Smooth muscle cell (in vitro differentiated cells): ENCODE results near the gene ABCC9. TPM values are rescaled to one million over a fixed set of nuclear protein-coding genes. Genes with fewer than 3 reads are reported as not detected.

ENCODE experiments used
- DNase-seq: peaks from one replicate; lab custom pipeline; 2025; ENCODE audit not compliant: unreplicated experiment; lab: John Stamatoyannopoulos, UW
- H2AFZ ChIP-seq: fragments of 200-600 bp; sonication (generic); 2 replicates; pipeline ENCODE4 v1.6.0; 2016; ENCODE audit warnings: antibody characterized with exemption, low read depth, mild to moderate bottlenecking
- H3F3A ChIP-seq: fragments of 200-600 bp; sonication (generic); 2 replicates; pipeline ENCODE4 v1.6.0; 2017; ENCODE audit warnings: antibody characterized with exemption, low read depth
- H3K27ac ChIP-seq: fragments of 200-600 bp; sonication (generic); 2 replicates; pipeline ENCODE4 v1.5.1; 2016; ENCODE audit warnings: low read depth, mild to moderate bottlenecking
- H3K27me3 ChIP-seq: fragments of 200-600 bp; sonication (generic); 2 replicates; pipeline ENCODE4 v1.6.1; 2016; ENCODE audit warnings: low read depth, mild to moderate bottlenecking
- H3K36me3 ChIP-seq: fragments of 200-600 bp; sonication (generic); 2 replicates; pipeline ENCODE4 v1.5.1; 2016; ENCODE audit warnings: low read depth
- H3K4me1 ChIP-seq: fragments of 200-600 bp; sonication (generic); 2 replicates; pipeline ENCODE4 v1.5.1; 2016; ENCODE audit warnings: low read depth
- H3K4me2 ChIP-seq: fragments of 200-600 bp; sonication (generic); 2 replicates; pipeline ENCODE4 v1.6.0; 2016; ENCODE audit warnings: mild to moderate bottlenecking
- H3K4me3 ChIP-seq: fragments of 200-600 bp; sonication (generic); 2 replicates; pipeline ENCODE4 v1.5.1; 2016; ENCODE audit warnings: mild to moderate bottlenecking
- H3K79me2 ChIP-seq: fragments of 200-600 bp; sonication (generic); 2 replicates; pipeline ENCODE4 v1.6.0; 2016; ENCODE audit warnings: low read depth, mild to moderate bottlenecking
- H3K9ac ChIP-seq: fragments of 200-600 bp; sonication (generic); 2 replicates; pipeline ENCODE4 v1.6.0; 2016; ENCODE audit warnings: low read depth
- H3K9me3 ChIP-seq: fragments of 200-600 bp; sonication (generic); replicated peaks from 2 replicates; pipeline ENCODE4 v1.5.1; 2016; ENCODE audit warnings: low read depth
- H4K20me1 ChIP-seq: fragments of 200-600 bp; sonication (generic); 2 replicates; pipeline ENCODE4 v1.6.0; 2016; ENCODE audit warnings: low read depth
- CTCF ChIP-seq: fragments of 200-600 bp; sonication (generic); IDR thresholded peaks from 2 replicates; pipeline ENCODE4 v1.5.1; 2017; ENCODE audit warnings: borderline replicate concordance, mild to moderate bottlenecking, antibody characterized with exemption; ENCODE audit not compliant: insufficient read depth, poor library complexity, severe bottlenecking
- WGBS: methylation state at CpG from one replicate; pipeline ENCODE4 v1.1.7; 2016; ENCODE audit warnings: low lambda C conversion rate; 5-methylcytosine and 5-hydroxymethylcytosine counted together
- polyA plus RNA-seq: library from polyadenylated mRNA; unstranded; fragments of >200 nt; fragmentation: Nextera tagmentation; extraction: Ambion mirVana; gene quantifications from 2 replicates; pipeline ENCODE4 v1.2.1, GENCODE V29; 2016
- total RNA-seq: library from RNA; depleted of rRNA; stranded (reverse); fragments of >200 nt; gene quantifications from 2 replicates; pipeline ENCODE4 v1.2.3, GENCODE V29; 2014

The ABCC9 gene
- total and polyA plus RNA-seq, 2 experiments from 2014 or later = 0.22 TPM; not detected in 1

- no peaks in the 10 kb centered on the region for H3K9me3 ChIP-seq
- no peak overlapping the region for H3K4me2 ChIP-seq
- peaks cover 15% of the 10 kb centered on the region for H3K4me1 ChIP-seq
- H3K27ac ChIP-seq = no peak overlapping the region
- DNase-seq = no peak
- no peak overlapping the region for H3K9ac ChIP-seq
- H3K4me3 ChIP-seq = no peak overlapping the region
- H3K27me3 ChIP-seq = peaks cover 36% of the 10 kb centered on the region
- no peak overlapping the region for H2AFZ ChIP-seq
- H3K79me2 ChIP-seq = no peaks in the 10 kb centered on the region
- H4K20me1 ChIP-seq = no peaks in the 10 kb centered on the region
- H3K36me3 ChIP-seq = no peaks in the 10 kb centered on the region
- WGBS = 93% methylated on average over 3 of the region's 3 CpGs
- TF ChIP-seq CTCF = no peak
- H3F3A ChIP-seq = no peaks in the 10 kb centered on the region
Measured at GRCh38 chr12:21776175-21776574, 165.1 kb downstream of the ABCC9 start.

- Histone ChIP-seq H3K9me3 (no peaks in the 10 kb centered on the region), H3K27me3 (peaks cover 36% of the 10 kb centered on the region), H3K4me2 (peak overlapping the region; percentile 93), H3K4me3 (peak overlapping the region; percentile 61), H3K36me3 (no peaks in the 10 kb centered on the region), H3K79me2 (no peaks in the 10 kb centered on the region), H3F3A (no peaks in the 10 kb centered on the region), H4K20me1 (no peaks in the 10 kb centered on the region), H2AFZ (peak overlapping the region; percentile 86), H3K4me1 (peaks cover 15% of the 10 kb centered on the region), H3K27ac (no peak overlapping the region), H3K9ac (no peak overlapping the region)
- 42% methylated on average over 14 of the region's 14 CpGs for WGBS
- no peak for DNase-seq
- no peak for TF ChIP-seq CTCF
Measured at GRCh38 chr12:21775133-21775820, 165.9 kb downstream of the ABCC9 start.

GRCh38 chr12:21774358-21775132, 166.7 kb downstream of the ABCC9 start, which contains the start of gene KCNJ8:
KCNJ8 (minus strand) TSS chr12:21774706; CDS start chr12:21773616, 1,090 bp downstream.
- Histone ChIP-seq H3K36me3 (no peaks in the 10 kb centered on the region), H3K4me3 (peak within 1 kb of the TSS; percentile 61), H3K27ac (no peak within 1 kb of the TSS), H3K9me3 (no peaks in the 10 kb centered on the region), H3F3A (no peaks in the 10 kb centered on the region), H3K27me3 (peaks cover 36% of the 10 kb centered on the region), H4K20me1 (no peaks in the 10 kb centered on the region), H2AFZ (peak within 1 kb of the TSS; percentile 86), H3K79me2 (no peaks in the 10 kb centered on the region), H3K4me2 (peak within 1 kb of the TSS; percentile 93), H3K9ac (no peak within 1 kb of the TSS), H3K4me1 (peaks cover 15% of the 10 kb centered on the region)
- no peak for TF ChIP-seq CTCF
- no peak for DNase-seq
- WGBS = 4% methylated on average over 36 of the region's 49 CpGs
